K562 (cell line): ENCODE data around the gene MATN1. TPM values are rescaled to one million over a fixed set of nuclear protein-coding genes. Genes with fewer than 3 reads are reported as not detected.

Source experiments
- ARHGAP35 ChIP-seq: fragments of 450-650 bp; IDR thresholded peaks from 2 replicates; pipeline ENCODE4 v1.6.1; 2018; ENCODE audit not compliant: partially characterized antibody
- ASH1L ChIP-seq: fragments of 450-650 bp; IDR thresholded peaks from 2 replicates; pipeline ENCODE4 v1.6.1; 2018; ENCODE audit warnings: borderline replicate concordance, mild to moderate bottlenecking, low read depth; ENCODE audit not compliant: partially characterized antibody
- ATF1 ChIP-seq, 2 experiments: fragments of 450-650 bp in 1 of 2; IDR thresholded peaks; 2 replicates each; pipeline ENCODE4 v1.6.1; 2016; ENCODE audit warnings: missing compliant biosample characterization in 1 of 2, missing genetic modification characterization in 1 of 2
- BDP1 ChIP-seq: IDR thresholded peaks from 3 replicates; pipeline ENCODE4 v1.6.1; 2011; ENCODE audit not compliant: insufficient read length, insufficient read depth
- BMI1 ChIP-seq: fragments of 150-350 bp; IDR thresholded peaks from 2 replicates; pipeline ENCODE4 v1.6.1; 2014; ENCODE audit warnings: low read length
- HCFC1 ChIP-seq: IDR thresholded peaks from 2 replicates; pipeline ENCODE4 v1.6.1; 2012; ENCODE audit warnings: low read depth, low read length, improper control_type of control experiment
- HNRNPLL ChIP-seq: fragments of 200-400 bp; formaldehyde crosslinking; IDR thresholded peaks from 2 replicates; pipeline ENCODE4 v1.6.1; 2017; ENCODE audit warnings: low read length, low read depth, mild to moderate bottlenecking; ENCODE audit not compliant: poor library complexity, severe bottlenecking
- KAT2B ChIP-seq: IDR thresholded peaks from one replicate; pipeline ENCODE4 v1.6.1; 2012; ENCODE audit warnings: low read depth, mild to moderate bottlenecking, control low read depth, inconsistent platforms, low read length, moderate library complexity
- MEF2D ChIP-seq: conservative IDR thresholded peaks from 2 replicates; pipeline ENCODE4 v1.6.1; 2016; ENCODE audit warnings: low read depth, missing genetic modification characterization, missing compliant biosample characterization
- PHF8 ChIP-seq: fragments of 200-600 bp; sonication (generic); IDR thresholded peaks from 2 replicates; pipeline ENCODE4 v1.6.1; 2012; ENCODE audit warnings: mixed run types, mild to moderate bottlenecking, inconsistent platforms, low read length, moderate library complexity, borderline replicate concordance
- PPARD ChIP-seq: fragments of 250-450 bp; sonication (Bioruptor Pico); IDR thresholded peaks from 2 replicates; pipeline ENCODE4 v1.8.0; 2022; ENCODE audit warnings: inconsistent platforms, mild to moderate bottlenecking, moderate library complexity
- SMAD4 ChIP-seq: fragments of 250-450 bp; sonication (Bioruptor Pico); conservative IDR thresholded peaks from 2 replicates; pipeline ENCODE4 v1.8.0; 2021; ENCODE audit warnings: inconsistent platforms, mild to moderate bottlenecking, moderate library complexity
- SMARCC2 ChIP-seq: fragments of 450-650 bp; IDR thresholded peaks from 2 replicates; pipeline ENCODE4 v1.6.1; 2017; ENCODE audit warnings: antibody characterized with exemption, moderate library complexity, mild to moderate bottlenecking, low read depth
- SREBF1 ChIP-seq: fragments of 150-350 bp; IDR thresholded peaks from 2 replicates; pipeline ENCODE4 v1.6.1; 2014; ENCODE audit warnings: antibody characterized with exemption, low read depth, low read length, borderline replicate concordance
- TBL1XR1 ChIP-seq, 2 experiments: IDR thresholded peaks; 2 replicates each; pipeline ENCODE4 v1.6.1; 2012; ENCODE audit warnings: improper control_type of control experiment in 2 of 2, low read length in 2 of 2, mild to moderate bottlenecking in 1 of 2
- TCFL5 ChIP-seq: fragments of 250-450 bp; sonication (Bioruptor Pico); conservative IDR thresholded peaks from 2 replicates; pipeline ENCODE4 v1.6.1; 2021; ENCODE audit warnings: mild to moderate bottlenecking, moderate library complexity, matching md5 sums
- THRAP3 ChIP-seq: fragments of 450-650 bp; IDR thresholded peaks from 2 replicates; pipeline ENCODE4 v1.6.1; 2016; ENCODE audit warnings: mild to moderate bottlenecking, inconsistent platforms, borderline replicate concordance
- ZKSCAN8 ChIP-seq: fragments of 200-800 bp; sonication (Bioruptor generic); IDR thresholded peaks from 2 replicates; pipeline ENCODE4 v1.6.1; 2016; ENCODE audit warnings: missing genetic modification characterization, missing compliant biosample characterization
- ZNF41 ChIP-seq: fragments of 250-450 bp; sonication (Bioruptor Pico); conservative IDR thresholded peaks from 2 replicates; pipeline ENCODE4 v1.4.0; 2020; ENCODE audit warnings: mild to moderate bottlenecking
- polyA plus RNA-seq, 8 experiments: library from polyadenylated mRNA; depleted of rRNA in 4 of 8; stranded (reverse) in 5 of 8; unstranded in 3 of 8; fragments of >200 nt; fragmentation: Nextera tagmentation in 2 of 8; fragmentation: Illumina TruSeq in 1 of 8; extraction: Ambion mirVana in 2 of 8; extraction: Trizol in 1 of 8; gene quantifications; 2 replicates each; pipeline versions ENCODE4 v1.2.1 to v1.2.3, GENCODE V29; 2011 to 2014; ENCODE audit warnings: inconsistent platforms in 1 of 8, missing spikeins in 1 of 8
- total RNA-seq, 7 experiments: library from RNA; depleted of rRNA in 6 of 7; stranded (reverse); fragments of >200 nt in 6 of 7; fragmentation: Illumina TruSeq in 2 of 7; extraction: Trizol in 2 of 7; gene quantifications; 2 replicates each; pipeline versions ENCODE4 v1.2.1 to v1.2.3, GENCODE V29; 2011 to 2021; ENCODE audit warnings: low replicate concordance in 1 of 7
- TF ChIP-seq, protein P1 (sequence below): sonication (generic); formaldehyde crosslinking; IDR thresholded peaks from 2 replicates; pipeline ENCODE4 v1.8.1; 2023; ENCODE audit warnings: mild to moderate bottlenecking, missing genetic modification reagents
- TF ChIP-seq, protein P2 (sequence below), 2 experiments: fragments of 450-650 bp in 1 of 2; IDR thresholded peaks; 2 replicates each; pipeline ENCODE4 v1.6.1; 2011 to 2017; ENCODE audit warnings: low read depth in 2 of 2, antibody characterized with exemption in 1 of 2, borderline replicate concordance in 1 of 2, low read length in 1 of 2, mild to moderate bottlenecking in 1 of 2, mixed read lengths in 1 of 2; ENCODE audit not compliant: control insufficient read depth in 1 of 2
- TF ChIP-seq, protein P3 (sequence below): fragments of 250-450 bp; sonication (Bioruptor Pico); IDR thresholded peaks from 2 replicates; pipeline ENCODE4 v1.8.0; 2022; ENCODE audit warnings: inconsistent platforms, mild to moderate bottlenecking, moderate library complexity, borderline replicate concordance

Gene MATN1
- total and polyA plus RNA-seq, 9 of the 15 experiments (the other 6 are each of a cell fraction or from before 2014, with no cell fraction given): 0.10 to 2.3 (median 1.2) TPM

DNA sequence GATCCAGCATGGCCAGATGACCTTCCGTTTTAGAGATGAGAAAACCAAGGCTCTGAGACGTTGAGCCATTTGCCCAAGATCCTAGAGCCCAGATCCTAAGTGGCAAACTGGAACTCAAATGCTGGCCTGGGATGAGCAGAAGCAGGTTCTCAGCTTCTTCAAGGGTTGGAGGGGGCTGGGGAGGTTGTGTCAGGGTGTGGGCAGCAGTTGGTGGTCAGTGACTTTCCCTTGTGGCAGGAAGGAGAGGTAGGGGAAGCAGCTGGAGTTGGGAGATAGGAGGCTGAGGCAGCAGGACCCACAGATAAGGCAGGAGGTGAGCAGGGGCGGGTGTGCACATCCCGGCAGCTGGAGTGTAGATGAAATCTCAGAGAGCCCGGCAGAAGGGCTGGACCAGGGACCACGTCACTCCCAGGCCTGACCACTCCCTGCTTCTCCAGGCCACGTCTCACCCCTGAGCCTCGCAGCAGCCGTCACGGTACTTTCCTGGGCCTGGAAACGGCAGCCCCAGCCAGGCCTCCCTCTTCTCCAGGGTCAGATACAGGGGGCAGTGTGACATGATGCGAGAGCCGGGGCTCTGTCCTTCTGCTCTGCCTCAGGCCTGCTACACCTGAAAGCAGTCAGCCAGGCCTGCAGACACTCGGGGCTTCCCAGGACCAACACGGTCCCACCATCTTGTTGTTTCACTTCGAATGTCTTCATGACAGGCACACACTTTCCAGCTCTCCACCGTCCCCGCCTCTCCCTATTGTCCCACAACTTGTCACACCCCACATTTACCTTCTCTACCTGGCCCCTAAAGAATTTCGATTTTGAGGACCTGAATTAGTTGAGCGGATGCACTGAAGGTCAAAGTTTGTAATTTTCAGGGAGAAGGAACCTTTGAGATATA is 45.7 kb upstream of the MATN1 start (continued):
- TF ChIP-seq HNRNPLL: no peak
- TF ChIP-seq SMARCC2: peak; percentile 100
- peak; percentile 95 to 99 for TF ChIP-seq TBL1XR1 (IDR thresholded peaks at IDR 0.05; ENCODE audit: low read length in 2 of 2)
- no peak for TF ChIP-seq ATF1 (CRISPR knock-in tag; IDR thresholded peaks at IDR 0.05)
- TF ChIP-seq ATF1 (tag; IDR thresholded peaks at IDR 0.05): peak; percentile 97
- peak; percentile 52 for TF ChIP-seq HCFC1
- 0 out of 2 replicates have a peak, but pooled peaks have one; percentile 36 for TF ChIP-seq SREBF1
- TF ChIP-seq SMAD4: peak; percentile 99
- no peak for TF ChIP-seq BMI1
- no peak for TF ChIP-seq KAT2B
- peak; percentile 95 for TF ChIP-seq ZKSCAN8
- TF ChIP-seq, protein P1, sequence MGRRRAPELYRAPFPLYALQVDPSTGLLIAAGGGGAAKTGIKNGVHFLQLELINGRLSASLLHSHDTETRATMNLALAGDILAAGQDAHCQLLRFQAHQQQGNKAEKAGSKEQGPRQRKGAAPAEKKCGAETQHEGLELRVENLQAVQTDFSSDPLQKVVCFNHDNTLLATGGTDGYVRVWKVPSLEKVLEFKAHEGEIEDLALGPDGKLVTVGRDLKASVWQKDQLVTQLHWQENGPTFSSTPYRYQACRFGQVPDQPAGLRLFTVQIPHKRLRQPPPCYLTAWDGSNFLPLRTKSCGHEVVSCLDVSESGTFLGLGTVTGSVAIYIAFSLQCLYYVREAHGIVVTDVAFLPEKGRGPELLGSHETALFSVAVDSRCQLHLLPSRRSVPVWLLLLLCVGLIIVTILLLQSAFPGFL: no peak
- TF ChIP-seq ASH1L: peak; percentile 6
- peak; percentile 10 for TF ChIP-seq ARHGAP35
- peak; percentile 97 for TF ChIP-seq MEF2D
- TF ChIP-seq PPARD (CRISPR knock-in tag): no peak
- TF ChIP-seq ZNF41 (CRISPR knock-in tag): peak; percentile 81
- TF ChIP-seq TCFL5: peak; percentile 71
- TF ChIP-seq THRAP3: peak; percentile 78; the same call in 1 of the 2 replicates
- TF ChIP-seq, protein P2, sequence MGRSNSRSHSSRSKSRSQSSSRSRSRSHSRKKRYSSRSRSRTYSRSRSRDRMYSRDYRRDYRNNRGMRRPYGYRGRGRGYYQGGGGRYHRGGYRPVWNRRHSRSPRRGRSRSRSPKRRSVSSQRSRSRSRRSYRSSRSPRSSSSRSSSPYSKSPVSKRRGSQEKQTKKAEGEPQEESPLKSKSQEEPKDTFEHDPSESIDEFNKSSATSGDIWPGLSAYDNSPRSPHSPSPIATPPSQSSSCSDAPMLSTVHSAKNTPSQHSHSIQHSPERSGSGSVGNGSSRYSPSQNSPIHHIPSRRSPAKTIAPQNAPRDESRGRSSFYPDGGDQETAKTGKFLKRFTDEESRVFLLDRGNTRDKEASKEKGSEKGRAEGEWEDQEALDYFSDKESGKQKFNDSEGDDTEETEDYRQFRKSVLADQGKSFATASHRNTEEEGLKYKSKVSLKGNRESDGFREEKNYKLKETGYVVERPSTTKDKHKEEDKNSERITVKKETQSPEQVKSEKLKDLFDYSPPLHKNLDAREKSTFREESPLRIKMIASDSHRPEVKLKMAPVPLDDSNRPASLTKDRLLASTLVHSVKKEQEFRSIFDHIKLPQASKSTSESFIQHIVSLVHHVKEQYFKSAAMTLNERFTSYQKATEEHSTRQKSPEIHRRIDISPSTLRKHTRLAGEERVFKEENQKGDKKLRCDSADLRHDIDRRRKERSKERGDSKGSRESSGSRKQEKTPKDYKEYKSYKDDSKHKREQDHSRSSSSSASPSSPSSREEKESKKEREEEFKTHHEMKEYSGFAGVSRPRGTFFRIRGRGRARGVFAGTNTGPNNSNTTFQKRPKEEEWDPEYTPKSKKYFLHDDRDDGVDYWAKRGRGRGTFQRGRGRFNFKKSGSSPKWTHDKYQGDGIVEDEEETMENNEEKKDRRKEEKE (IDR thresholded peaks at IDR 0.05; ENCODE audit: borderline replicate concordance in 1 of 2, control insufficient read depth in 1 of 2, low read depth in 2 of 2, low read length in 1 of 2): peak in 1 of 2 experiments; percentile 87; a peak in 2 of 4 replicates
- TF ChIP-seq BDP1: no peak
- TF ChIP-seq, protein P3, sequence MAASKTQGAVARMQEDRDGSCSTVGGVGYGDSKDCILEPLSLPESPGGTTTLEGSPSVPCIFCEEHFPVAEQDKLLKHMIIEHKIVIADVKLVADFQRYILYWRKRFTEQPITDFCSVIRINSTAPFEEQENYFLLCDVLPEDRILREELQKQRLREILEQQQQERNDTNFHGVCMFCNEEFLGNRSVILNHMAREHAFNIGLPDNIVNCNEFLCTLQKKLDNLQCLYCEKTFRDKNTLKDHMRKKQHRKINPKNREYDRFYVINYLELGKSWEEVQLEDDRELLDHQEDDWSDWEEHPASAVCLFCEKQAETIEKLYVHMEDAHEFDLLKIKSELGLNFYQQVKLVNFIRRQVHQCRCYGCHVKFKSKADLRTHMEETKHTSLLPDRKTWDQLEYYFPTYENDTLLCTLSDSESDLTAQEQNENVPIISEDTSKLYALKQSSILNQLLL (CRISPR knock-in tag): no peak
- TF ChIP-seq PHF8: peak; percentile 57; the same call in 1 of the 2 replicates
